ENCODE measurements around the gene RAVER2.
"Not testable (repeated sequence)": the region's sequence is repeated elsewhere in the genome, so short reads cannot be mapped to it uniquely, and the experiment has no call there.

DNA sequence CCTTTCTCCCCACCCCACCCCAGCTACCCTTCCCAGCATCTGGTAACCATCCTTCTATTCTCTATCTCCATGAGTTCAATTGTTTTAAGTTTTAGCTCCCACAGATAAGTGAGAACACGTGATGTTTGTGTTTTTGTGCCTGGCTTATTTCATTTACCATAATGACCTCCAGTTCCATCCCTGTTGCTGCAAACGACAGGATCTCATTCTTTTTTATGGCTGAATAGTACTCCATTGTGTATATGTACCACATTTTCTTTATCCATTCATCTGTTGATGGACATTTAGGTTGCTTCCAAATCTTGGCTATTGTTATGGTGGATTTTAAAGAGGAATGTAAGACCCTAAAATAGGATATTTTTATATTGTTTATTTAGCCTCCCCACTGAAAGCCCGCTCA lies 42.2 kb upstream of the RAVER2 start:
- not testable (repeated sequence) for TF ChIP-seq ATF2 (CRISPR knock-in tag; IDR thresholded peaks at IDR 0.05; ENCODE audit: borderline replicate concordance, low read depth); CTCF (IDR thresholded peaks at IDR 0.05); NR3C1 (CRISPR knock-in tag; conservative IDR thresholded peaks at IDR 0.05; ENCODE audit: low read depth); TCF7 (CRISPR knock-in tag; IDR thresholded peaks at IDR 0.05; ENCODE audit: low read depth); SMAD4 (CRISPR knock-in tag; IDR thresholded peaks at IDR 0.05); CREM (CRISPR knock-in tag; IDR thresholded peaks at IDR 0.05)
- TF ChIP-seq, protein P1, sequence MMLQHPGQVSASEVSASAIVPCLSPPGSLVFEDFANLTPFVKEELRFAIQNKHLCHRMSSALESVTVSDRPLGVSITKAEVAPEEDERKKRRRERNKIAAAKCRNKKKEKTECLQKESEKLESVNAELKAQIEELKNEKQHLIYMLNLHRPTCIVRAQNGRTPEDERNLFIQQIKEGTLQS (CRISPR knock-in tag; conservative IDR thresholded peaks at IDR 0.05), result not testable (repeated sequence)
- TF ChIP-seq, protein P2, sequence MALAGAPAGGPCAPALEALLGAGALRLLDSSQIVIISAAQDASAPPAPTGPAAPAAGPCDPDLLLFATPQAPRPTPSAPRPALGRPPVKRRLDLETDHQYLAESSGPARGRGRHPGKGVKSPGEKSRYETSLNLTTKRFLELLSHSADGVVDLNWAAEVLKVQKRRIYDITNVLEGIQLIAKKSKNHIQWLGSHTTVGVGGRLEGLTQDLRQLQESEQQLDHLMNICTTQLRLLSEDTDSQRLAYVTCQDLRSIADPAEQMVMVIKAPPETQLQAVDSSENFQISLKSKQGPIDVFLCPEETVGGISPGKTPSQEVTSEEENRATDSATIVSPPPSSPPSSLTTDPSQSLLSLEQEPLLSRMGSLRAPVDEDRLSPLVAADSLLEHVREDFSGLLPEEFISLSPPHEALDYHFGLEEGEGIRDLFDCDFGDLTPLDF (CRISPR knock-in tag; IDR thresholded peaks at IDR 0.05), result not testable (repeated sequence)
- TF ChIP-seq, protein P3, sequence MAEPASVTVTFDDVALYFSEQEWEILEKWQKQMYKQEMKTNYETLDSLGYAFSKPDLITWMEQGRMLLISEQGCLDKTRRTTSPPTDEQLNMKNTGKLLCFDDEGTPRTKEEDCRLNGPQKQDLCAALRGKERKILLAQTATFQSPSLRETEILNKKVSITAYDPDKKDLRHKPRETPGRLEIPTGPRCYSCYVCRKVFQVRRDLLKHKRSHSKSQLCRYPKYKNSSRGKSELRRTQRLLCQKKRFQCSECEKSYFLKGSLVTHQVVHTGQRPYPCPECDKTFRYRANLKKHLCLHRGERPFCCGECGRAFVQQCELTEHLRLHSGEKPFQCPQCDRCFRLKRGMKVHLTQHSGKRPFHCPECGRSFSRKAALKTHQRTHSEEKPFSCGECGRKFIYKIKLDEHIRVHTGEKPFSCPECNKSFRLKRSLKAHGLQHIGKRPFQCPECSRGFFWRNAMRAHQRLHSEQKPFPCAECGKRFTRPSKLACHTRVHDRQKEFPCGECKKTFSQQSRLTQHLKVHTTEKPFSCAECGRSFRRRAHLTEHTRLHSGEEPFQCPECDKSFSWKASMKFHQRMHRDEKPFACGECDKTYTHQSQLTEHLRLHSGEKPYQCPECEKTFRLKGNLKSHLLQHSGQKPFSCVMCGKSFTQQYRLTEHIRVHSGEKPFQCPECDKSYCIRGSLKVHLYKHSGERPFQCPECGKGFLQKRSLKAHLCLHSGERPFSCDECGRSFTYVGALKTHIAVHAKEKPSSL (CRISPR knock-in tag; conservative IDR thresholded peaks at IDR 0.05), result not testable (repeated sequence)
